GM23338 (cell line): Measurements from ENCODE around the gene ENPP5.

ENCODE experiments used
- CREB1 ChIP-seq: fragments of 250-450 bp; sonication (Bioruptor Pico); IDR thresholded peaks from 2 replicates; pipeline ENCODE4 v1.5.0; 2020; ENCODE audit warnings: low read depth, mild to moderate bottlenecking, moderate library complexity
- CTCF ChIP-seq, 2 experiments: fragments of 200-600 bp in 1 of 2; sonication (generic) in 1 of 2; conservative IDR thresholded peaks; 2 replicates each; pipeline versions ENCODE4 v1.5.1 to v1.6.1; 2016 to 2017; ENCODE audit warnings: antibody characterized with exemption in 2 of 2, low read depth in 2 of 2, mild to moderate bottlenecking in 2 of 2, moderate library complexity in 1 of 2
- ETS1 ChIP-seq: IDR thresholded peaks from 2 replicates; pipeline ENCODE4 v1.6.1; 2016; ENCODE audit warnings: antibody characterized with exemption
- EZH2 ChIP-seq: fragments of 200-600 bp; sonication (generic); IDR thresholded peaks from one replicate; pipeline ENCODE4 v1.8.0; 2017; ENCODE audit warnings: antibody characterized with exemption, mild to moderate bottlenecking, low read depth; ENCODE audit not compliant: unreplicated experiment
- EZH2phosphoT487 ChIP-seq: fragments of 200-600 bp; sonication (generic); IDR thresholded peaks from one replicate; pipeline ENCODE4 v1.8.1; 2018; ENCODE audit warnings: antibody characterized with exemption; ENCODE audit not compliant: unreplicated experiment
- JUNB ChIP-seq: IDR thresholded peaks from one replicate; pipeline ENCODE4 v1.6.1; 2016; ENCODE audit warnings: antibody characterized with exemption; ENCODE audit not compliant: unreplicated experiment
- POLR2AphosphoS5 ChIP-seq: IDR thresholded peaks from 2 replicates; pipeline ENCODE4 v1.6.1; 2016; ENCODE audit warnings: antibody characterized with exemption, low read depth
- REST ChIP-seq: IDR thresholded peaks from one replicate; pipeline ENCODE4 v1.6.1; 2018; ENCODE audit warnings: antibody characterized with exemption; ENCODE audit not compliant: unreplicated experiment
- STAT1 ChIP-seq: IDR thresholded peaks from one replicate; pipeline ENCODE4 v1.6.1; 2016; ENCODE audit warnings: antibody characterized with exemption; ENCODE audit not compliant: unreplicated experiment
- ZNF462 ChIP-seq: fragments of 250-450 bp; sonication (Bioruptor Pico); IDR thresholded peaks from 2 replicates; pipeline ENCODE4 v1.5.0; 2020; ENCODE audit warnings: mild to moderate bottlenecking, moderate library complexity

- no peak for TF ChIP-seq CTCF (conservative IDR thresholded peaks at IDR 0.05; ENCODE audit: low read depth in 2 of 2)
- no peak for TF ChIP-seq EZH2phosphoT487
- no peak for TF ChIP-seq JUNB
- TF ChIP-seq EZH2 = no peak
- TF ChIP-seq POLR2AphosphoS5 = no peak
- TF ChIP-seq REST = no peak
- TF ChIP-seq CREB1 = no peak
- TF ChIP-seq ETS1 = no peak
- TF ChIP-seq STAT1 = no peak
- no peak for TF ChIP-seq ZNF462 (CRISPR knock-in tag)
Measured at GRCh38 chr6:46130666-46131065, 40.1 kb downstream of the ENPP5 start.
